ENCODE data around the gene SEMA4C.

The SEMA4C gene

DNA sequence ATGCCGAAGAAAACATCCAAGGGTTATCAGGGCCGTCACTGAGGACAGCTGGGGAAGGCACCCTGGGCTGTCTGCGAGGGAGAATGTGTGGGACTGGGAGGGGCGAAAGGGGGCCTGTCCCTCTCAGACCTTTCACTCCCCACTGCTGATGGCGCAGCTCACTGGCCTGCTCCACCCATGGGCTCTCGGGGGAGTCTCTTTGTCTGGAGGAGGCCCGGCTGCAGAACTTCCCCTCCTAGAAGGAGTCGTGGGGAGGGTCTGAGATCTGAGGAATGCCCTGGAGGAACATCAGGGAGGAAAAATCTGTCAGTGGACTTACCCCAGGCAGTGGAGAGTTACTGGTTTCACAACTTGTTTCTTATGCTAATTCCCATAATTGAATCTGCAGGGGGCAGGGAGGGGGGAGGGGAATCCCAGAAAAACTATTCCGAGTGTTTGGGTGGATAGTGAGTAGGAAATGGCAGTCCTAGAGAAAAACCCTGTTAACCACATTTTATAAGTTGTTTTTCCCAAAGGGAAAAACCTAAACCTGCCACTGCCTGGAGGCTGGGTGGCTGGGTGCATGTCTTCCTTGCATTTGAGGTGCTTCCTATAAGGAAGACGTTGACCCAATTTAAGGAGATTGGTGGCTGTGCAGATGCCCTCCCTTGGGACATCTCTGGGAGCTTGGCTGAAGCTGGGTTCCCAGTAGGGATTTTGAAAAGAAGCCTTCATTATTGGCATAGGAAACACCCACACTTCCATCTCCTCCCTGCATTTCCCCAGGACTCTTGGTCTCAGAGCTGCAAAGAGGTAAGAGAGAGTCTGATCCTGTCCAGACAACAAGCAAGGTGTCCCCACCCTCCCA is 11.7 kb upstream of the SEMA4C start:
- DNase-seq (ENCODE audit: low read depth), result no peak

DNA sequence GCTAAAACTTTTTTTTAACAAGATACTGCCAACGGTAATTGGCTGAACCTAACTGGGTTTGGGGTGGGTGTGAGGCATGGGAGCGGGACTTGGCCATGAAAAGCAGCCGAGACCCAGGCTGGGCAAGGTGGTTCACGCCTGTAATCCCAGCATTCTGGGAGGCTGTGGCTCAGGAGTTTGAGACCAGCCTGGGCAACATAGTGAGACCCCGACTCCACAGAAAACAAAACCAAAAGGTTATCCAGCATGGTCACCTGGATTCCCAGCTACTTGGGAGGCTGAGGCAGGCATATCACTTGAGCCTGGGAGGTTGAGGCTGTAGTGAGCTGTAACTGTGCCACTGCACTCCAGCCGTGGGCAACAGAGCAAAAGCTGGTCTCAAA is 11.0 kb upstream of the SEMA4C start:
- DNase-seq (ENCODE audit: low read depth), result no peak

- no peak for DNase-seq (ENCODE audit: low read depth)
Measured at GRCh38 chr2:96879545-96880040, 9.7 kb upstream of the SEMA4C start.

DNA sequence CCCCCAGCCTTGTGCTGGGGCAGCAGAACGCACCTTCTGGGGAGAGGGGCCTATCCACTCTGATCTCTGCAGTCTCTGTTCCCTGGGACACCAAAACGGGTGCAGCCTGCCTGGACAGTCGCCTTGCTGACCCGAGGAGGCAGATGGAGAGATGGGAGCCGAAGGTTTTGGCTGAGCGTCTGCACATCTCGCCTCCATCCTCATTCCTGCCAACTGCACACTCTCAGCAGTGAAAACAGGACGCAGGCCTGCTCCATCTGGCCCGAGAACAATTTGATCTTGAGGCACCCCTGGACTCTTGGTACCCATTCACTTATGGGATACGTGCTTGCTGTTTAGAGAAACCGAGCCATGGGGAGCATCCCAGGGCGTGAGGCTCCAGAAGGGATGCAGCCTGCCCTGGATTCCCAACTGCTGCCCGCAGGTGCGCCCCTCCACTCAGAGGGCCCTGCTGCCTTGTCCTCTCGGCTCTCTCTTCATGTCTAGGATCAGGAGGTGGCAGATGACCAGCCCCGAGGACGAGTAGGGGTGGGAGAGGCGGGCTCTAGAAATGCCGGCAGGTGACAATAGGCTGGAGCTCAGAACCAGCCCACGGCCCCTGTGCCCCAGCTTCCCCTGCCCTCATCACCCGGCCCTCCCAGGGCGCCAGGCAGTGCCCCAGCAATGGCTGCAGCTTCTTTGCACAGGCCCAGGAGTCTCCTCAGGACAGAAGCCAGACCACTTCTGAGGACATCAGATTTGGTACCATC is 9.1 kb upstream of the SEMA4C start:
- no peak for DNase-seq (ENCODE audit: low read depth)

DNA sequence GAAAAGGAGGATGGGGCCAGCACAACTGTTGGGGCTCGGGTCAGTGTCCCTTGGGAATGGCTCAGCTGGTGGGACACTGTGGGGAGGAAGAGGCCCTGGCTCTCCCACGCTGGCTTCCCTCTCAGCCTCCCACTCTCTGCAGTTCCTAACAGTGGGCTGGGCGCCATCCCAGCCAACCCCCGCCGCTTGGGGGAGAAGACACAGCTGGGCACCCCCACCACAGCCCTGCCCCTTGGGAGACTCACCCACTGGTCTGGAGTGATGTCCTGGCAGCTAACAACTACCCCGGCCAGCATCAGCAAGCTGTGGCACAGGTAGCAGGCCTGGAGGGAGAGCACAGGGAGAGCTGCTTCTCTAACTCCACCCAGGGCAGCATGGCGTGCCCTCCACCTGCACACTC is 8.3 kb upstream of the SEMA4C start:
- DNase-seq (ENCODE audit: low read depth), result no peak

- no peak for DNase-seq (ENCODE audit: low read depth)
Measured at GRCh38 chr2:96877631-96878092, 7.8 kb upstream of the SEMA4C start.

- DNase-seq (ENCODE audit: low read depth), result no peak
Measured at GRCh38 chr2:96877042-96877451, 7.2 kb upstream of the SEMA4C start.

GRCh38 chr2:96876269-96877041 is 6.6 kb upstream of the SEMA4C start:
- DNase-seq (ENCODE audit: low read depth), result no peak

GRCh38 chr2:96875498-96876268 is 5.8 kb upstream of the SEMA4C start:
- DNase-seq (ENCODE audit: low read depth), result no peak

- DNase-seq (ENCODE audit: low read depth), result no peak
Measured at GRCh38 chr2:96874198-96874831, 4.4 kb upstream of the SEMA4C start.

- no peak for DNase-seq (ENCODE audit: low read depth)
Measured at GRCh38 chr2:96873651-96874096, 3.8 kb upstream of the SEMA4C start.

DNA sequence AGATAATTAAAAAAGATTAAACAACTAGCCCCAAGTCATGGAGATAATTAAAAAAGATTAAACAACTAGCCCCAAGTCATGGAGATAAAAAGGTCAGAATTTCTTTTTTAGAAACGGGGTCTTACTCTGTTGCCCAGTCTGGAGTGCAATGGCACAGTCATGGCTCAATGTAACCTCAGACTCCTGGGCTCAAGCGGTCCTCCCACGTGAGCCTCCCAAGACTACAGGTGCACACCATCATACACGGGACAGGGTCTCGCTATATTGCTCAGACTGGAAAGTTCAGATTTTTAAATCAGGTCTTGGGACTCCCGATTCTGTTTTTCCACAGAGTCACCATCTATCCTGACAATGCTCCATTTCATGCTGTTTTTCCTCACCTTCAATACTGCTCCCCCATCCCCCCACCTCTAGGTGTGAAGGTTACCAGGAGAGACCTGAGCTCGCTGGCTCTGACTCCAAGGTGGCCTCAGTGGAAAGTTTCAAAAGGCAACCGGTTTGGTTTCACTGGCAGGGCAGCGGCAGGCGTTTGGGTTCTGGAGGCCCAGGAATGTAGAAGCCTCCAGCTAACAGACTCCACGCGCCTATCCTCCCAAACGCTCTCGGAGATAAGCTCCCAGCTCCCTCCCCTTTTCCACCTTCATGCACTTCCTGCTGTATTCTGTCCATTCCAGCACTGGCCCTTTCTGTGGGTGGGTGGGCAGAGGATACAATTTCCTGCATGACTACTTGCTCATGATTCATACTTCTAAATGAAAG is 2.9 kb upstream of the SEMA4C start:
- DNase-seq (ENCODE audit: low read depth), result no peak

- DNase-seq (ENCODE audit: low read depth), result no peak
Measured at GRCh38 chr2:96870626-96871255, 861 bp upstream of the SEMA4C start.

DNA sequence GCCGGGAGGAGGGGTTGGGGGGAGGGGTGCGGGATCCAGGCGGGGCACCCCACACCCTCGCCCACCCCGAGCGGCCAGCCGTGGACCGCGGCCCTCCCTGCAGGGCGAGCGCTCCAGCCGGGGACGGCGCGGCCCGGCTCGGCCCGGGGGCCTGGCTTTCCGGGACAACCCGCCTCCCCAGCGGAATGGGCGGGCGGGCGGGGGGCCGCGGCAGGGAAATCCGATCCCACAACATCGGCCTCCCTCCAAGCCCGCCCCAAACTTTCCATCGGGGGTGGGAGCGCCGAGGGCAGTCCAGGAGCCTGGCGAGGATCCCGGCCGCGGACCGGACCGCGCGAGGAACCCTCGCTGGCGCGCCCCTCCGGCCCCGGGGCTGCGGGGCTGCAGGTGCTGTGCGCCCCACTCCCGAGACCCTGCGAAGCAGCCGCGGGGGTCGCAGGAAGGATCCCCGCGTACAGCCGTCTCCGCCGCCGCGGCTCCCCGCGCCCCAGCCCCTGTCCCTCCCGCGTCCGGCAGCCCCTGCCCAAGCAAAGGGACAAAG is 529 bp downstream of the SEMA4C start:
- DNase-seq (ENCODE audit: low read depth), result no peak

DNA sequence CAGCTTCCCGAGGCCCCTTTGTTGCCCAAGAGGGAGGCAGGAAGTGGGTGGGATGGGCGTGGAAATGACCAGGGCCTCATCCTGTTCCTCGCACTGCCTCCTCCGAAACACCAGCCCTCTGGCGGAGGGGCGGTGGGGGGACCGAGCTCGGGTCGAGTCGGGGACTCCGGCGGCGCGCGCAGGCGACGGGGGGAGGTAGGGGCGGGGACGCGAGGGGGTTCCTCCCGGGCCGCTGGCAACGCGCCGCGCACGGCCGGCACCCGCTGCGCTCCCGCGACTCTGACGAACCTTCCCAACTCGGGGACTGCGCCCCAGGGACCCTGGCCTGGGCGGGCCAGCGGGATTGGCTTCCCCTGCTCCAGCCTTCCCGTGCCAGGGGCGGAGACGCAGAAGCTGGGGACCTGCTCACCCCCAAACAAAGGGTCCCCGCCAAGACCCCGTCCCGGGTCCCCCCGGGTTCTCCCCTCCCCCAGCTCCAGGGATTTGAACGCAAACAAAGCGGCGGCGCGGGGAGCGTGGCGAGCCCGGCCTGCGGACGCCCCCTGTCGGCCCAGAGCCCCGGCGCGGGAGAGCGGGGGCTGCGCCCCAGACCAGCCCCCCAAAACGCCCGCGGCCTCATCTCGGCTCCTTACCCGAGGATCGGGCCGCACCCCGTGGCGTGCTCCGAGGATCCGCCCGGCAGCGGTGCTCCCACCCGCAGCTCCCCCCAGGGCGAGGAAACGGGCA is 1.2 kb downstream of the SEMA4C start:
- DNase-seq (ENCODE audit: low read depth), result no peak

DNA sequence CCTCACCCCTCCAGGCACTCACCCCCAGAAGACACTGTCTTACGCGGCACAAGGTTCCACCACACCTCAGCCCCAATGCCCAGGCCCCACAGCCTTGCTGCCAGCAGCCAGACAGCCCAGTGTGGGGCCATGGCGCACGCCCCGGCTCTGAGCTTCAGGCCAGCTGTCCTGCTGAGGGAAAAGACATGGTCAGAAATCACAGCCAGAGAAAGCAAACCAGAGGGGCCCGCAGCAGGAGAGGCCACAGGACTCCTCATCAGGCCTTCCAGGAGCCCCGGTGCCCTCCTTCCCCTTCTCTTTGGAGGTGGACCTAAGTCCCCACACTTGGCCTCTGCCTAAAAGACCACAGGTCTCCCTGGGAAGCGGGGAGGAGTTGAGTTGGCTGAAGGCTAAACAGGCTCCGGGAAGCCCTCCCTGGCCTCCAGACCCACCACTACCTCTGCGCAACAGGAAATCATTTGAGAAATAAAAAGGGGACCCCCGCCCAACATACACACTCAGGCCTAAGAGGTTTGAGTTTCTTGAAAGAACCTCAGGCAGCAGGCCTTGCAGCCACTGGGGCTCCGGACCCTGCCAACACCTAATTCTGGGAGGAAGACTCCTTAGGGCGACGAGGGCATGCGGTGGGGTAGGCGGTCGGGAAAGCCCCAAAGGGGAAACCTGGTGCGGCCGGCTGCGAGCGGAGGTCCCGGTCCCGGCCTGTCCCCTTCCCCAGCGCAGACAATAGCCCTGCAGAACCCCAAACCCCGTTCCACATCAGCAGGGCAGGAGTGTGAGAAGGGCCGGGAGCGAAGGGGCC is 1.9 kb downstream of the SEMA4C start:
- DNase-seq (ENCODE audit: low read depth), result no peak

- no peak for DNase-seq (ENCODE audit: low read depth)
Measured at GRCh38 chr2:96866986-96867755, 2.7 kb downstream of the SEMA4C start.
